Ectodermal cell (in vitro differentiated cells): Measurements from ENCODE around the gene SLCO3A1.
A peak's percentile ranks its signal among the peaks of the same experiment; 100 is the strongest.

ENCODE experiments used
- H3K27ac ChIP-seq: 2 replicates; pipeline ENCODE4 v1.7.0; 2013; ENCODE audit warnings: mild to moderate bottlenecking, low read depth, low read length; ENCODE audit not compliant: insufficient read depth, poor library complexity, severe bottlenecking
- H3K27me3 ChIP-seq: 2 replicates; pipeline ENCODE4 v1.7.0; 2013; ENCODE audit warnings: mild to moderate bottlenecking, low read length; ENCODE audit not compliant: insufficient read depth, control insufficient read depth, poor library complexity, severe bottlenecking
- H3K36me3 ChIP-seq: one replicate; pipeline ENCODE4 v1.7.0; 2013; ENCODE audit warnings: low read length; ENCODE audit not compliant: control insufficient read depth, insufficient read depth
- H3K4me1 ChIP-seq: one replicate; pipeline ENCODE4 v1.7.0; 2013; ENCODE audit warnings: low read length; ENCODE audit not compliant: control insufficient read depth, insufficient read depth
- H3K4me3 ChIP-seq: 2 replicates; pipeline ENCODE4 v1.7.0; 2013; ENCODE audit warnings: low read depth, low read length, control low read depth; ENCODE audit not compliant: insufficient read depth
- H3K9me3 ChIP-seq: 2 replicates; pipeline ENCODE4 v1.7.0; 2013; ENCODE audit warnings: mild to moderate bottlenecking, low read length, moderate library complexity; ENCODE audit not compliant: control insufficient read depth
- WGBS, 2 experiments: methylation state at CpG; one replicate each; pipeline ENCODE4 v1.1.7; 2013; ENCODE audit warnings: missing lambda C conversion rate in 2 of 2; 5-methylcytosine and 5-hydroxymethylcytosine counted together

Gene SLCO3A1

DNA sequence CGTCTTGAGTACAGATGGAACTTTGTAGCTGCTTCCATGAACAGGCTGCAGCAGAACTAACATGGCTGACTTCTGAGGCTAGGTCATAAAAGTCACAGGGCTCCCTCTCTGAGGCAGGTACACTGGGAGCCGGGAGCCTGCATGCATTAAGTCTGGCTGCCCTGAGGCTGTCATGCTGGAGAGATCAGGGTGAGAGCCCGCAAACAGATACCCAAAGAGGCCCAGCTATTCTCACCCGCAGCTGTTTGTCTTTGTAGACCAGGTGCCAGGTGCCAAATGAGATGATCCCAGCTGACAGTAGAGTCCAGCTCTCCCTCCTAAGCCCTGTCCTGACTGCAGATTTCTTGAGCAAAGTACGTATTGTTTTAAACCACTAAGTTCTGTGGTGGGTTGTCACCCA lies 8.6 kb upstream of the SLCO3A1 start:
- 89% methylated on average over 5 of the region's 5 CpGs for WGBS, 2 experiments
- no peaks in the 10 kb centered on the region for H3K4me1 ChIP-seq
- no peaks in the 10 kb centered on the region for H3K36me3 ChIP-seq
- H3K9me3 ChIP-seq: no peaks in the 10 kb centered on the region
- H3K27me3 ChIP-seq: no peaks in the 10 kb centered on the region
- H3K27ac ChIP-seq: no peak overlapping the region
- no peak overlapping the region for H3K4me3 ChIP-seq

DNA sequence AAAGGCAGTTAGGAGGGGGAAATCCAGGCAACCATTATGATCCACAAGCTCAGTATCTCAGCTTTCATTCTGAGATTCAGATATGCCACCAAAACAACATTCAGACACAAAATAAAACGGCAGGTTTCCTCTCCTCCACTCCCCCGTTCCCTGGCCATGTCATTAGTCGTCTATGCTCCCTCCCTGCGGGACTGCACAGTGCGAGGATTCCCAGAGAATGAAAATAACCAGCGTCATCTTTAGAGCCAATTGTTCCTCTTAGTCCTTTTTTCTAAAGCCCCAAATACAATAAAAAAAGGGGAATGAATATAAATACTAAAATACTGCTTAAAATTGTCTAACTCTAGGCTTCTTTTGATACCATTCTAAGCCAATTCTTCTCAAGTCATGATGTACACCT lies 7.8 kb upstream of the SLCO3A1 start:
- Histone ChIP-seq H3K9me3 (no peaks in the 10 kb centered on the region), H3K27me3 (no peaks in the 10 kb centered on the region), H3K36me3 (no peaks in the 10 kb centered on the region), H3K4me3 (no peak overlapping the region), H3K27ac (no peak overlapping the region), H3K4me1 (no peaks in the 10 kb centered on the region)
- 84 to 90% methylated on average over 5 to 6 of the region's 6 CpGs for WGBS, 2 experiments

DNA sequence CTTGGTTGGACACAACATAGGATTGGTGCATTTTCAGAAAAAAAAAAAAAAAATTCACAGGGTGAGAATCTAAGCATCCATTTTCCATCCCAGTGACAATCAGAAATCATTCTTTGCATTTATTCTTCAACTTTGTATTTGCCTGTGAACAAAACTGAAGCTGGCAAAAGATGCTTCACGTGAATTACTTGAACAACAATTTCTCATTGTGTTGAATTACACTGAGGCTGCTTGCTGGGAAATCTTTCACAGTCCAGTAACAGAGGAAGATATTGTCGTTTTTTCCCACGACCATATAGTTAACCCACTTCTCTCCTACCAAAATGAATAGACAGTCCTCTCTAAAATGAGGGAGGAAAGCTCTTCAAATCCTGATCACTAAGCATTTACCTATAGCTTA lies 4.3 kb upstream of the SLCO3A1 start:
- 86 to 98% methylated on average over 3 of the region's 3 CpGs for WGBS, 2 experiments
- Histone ChIP-seq H3K36me3 (no peaks in the 10 kb centered on the region), H3K4me3 (no peak overlapping the region), H3K4me1 (peaks cover under 1% of the 10 kb centered on the region), H3K27ac (no peak overlapping the region), H3K27me3 (peaks cover 7% of the 10 kb centered on the region), H3K9me3 (no peaks in the 10 kb centered on the region)

DNA sequence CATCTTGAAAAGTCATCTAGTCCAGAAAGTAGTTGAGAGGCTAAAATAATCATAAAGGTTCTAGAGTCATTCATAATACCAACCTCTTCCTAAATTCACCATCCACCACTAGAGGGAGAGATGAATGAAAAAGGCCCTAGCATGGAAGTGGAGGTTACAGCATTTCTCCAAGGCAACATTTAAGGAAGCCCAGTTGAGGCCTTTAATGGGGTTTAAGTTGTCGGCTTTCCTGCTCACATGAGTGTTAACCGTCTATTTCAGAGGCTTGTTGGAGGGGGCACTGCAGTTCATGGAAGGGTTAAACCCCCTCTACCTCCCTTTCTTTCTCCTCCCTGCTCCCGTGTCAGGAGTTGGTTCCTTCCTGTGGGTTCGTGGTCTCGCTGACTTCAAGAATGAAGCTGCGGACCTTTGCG lies 3.8 kb upstream of the SLCO3A1 start:
- Histone ChIP-seq H3K4me1 (peaks cover 6% of the 10 kb centered on the region), H3K27me3 (peaks cover 13% of the 10 kb centered on the region), H3K9me3 (no peaks in the 10 kb centered on the region), H3K27ac (no peak overlapping the region), H3K36me3 (no peaks in the 10 kb centered on the region), H3K4me3 (no peak overlapping the region)
- WGBS, 2 experiments: 91 to 93% methylated on average over 5 to 7 of the region's 7 CpGs

DNA sequence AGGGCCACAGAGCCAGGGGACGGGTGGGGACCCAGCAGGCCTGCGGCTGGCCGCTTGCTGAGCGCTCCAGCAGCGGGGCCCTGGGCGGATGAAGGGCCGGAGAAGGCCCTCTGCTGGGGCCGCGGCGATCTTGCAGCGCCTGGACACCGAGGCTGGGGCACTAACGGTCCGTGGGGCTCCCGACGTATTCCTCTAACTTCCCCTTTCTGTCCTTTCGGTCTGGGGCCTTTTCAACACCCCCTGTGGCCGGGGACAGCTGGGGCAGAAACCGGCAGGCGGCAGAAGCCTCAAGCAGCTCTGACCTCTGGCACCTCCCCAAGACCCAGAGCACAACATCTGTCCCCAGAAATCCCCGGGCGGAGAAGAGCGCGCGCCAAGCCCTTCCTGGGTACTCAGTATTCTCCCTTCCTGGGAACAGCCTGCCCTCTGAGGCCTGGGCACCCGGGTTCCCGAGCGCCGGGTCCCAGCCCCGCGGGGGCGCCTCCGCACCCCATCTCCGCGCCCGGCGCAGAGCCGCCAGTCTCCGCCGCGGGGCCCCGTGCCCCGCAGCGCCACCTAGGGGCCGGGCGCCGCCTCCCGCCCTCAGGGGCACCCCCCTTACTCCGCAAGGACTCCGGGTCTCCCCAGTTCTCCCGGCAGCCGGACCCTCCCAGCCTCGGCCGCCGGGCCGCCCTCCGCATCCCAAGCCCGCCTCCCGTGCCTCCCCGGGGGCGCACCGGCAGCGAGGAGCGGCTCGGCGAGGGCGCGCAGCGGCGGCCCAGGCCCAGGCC lies 582 bp upstream of the SLCO3A1 start:
- Histone ChIP-seq H3K4me3 (peak overlapping the region; percentile 62), H3K9me3 (no peaks in the 10 kb centered on the region), H3K27me3 (peaks cover 25% of the 10 kb centered on the region), H3K27ac (no peak overlapping the region), H3K4me1 (peaks cover 6% of the 10 kb centered on the region), H3K36me3 (no peaks in the 10 kb centered on the region)
- WGBS, 2 experiments: 0 to 1% methylated on average over 70 of the region's 70 CpGs

DNA sequence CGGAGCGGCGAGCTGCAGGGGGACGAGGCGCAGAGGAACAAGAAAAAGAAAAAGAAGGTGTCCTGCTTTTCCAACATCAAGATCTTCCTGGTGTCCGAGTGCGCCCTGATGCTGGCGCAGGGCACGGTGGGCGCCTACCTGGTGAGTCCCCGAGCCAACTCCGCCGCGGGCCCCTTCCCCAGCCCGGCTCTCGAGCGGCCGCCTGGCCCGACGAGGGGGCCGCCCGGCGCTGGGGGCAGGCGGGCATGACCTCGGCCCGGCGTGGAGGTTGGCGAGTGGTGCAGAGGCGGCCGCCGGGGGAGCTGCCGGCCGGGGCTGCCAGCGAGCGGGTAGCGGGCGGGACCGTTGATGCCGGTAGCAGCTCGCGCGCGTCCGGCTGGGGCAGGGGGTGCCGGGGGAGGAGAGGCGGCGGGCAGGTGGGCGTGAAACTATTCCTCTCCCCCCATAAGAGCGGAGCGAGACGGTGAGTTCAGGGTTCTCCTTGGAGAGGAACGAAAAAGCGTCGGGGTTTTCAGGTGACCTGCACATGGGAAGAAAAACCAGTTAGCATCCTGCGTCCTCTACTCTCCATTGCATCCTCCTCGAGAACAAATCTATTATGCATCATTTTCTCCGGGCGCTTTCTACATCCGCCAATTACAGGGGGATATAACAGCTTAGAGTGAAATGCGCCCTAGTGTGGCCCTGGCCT lies 585 bp downstream of the SLCO3A1 start:
- Histone ChIP-seq H3K4me1 (peaks cover 6% of the 10 kb centered on the region), H3K27me3 (peaks cover 25% of the 10 kb centered on the region), H3K27ac (no peak overlapping the region), H3K36me3 (no peaks in the 10 kb centered on the region), H3K9me3 (no peaks in the 10 kb centered on the region), H3K4me3 (peak overlapping the region; percentile 62)
- WGBS, 2 experiments: 1% methylated on average over 56 to 60 of the region's 60 CpGs

DNA sequence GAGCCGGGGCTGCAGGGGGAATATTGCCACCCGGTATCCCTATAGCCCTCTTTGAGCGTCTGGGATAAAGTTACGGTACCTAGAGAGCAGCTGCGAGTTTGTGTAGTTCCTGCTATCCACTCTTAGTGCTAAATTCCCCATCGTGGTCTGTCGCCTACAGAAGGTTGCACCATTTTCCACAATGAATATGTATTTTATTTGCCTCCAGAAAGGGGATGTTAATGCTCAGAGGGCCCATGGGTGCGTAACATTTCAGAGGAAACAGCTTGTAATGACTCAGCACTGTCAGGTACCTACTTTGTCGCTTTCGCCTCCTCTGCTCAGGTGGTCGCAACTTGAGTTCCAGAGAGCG lies 1.1 kb downstream of the SLCO3A1 start:
- peak overlapping the region; percentile 62 for H3K4me3 ChIP-seq
- peaks cover 25% of the 10 kb centered on the region for H3K27me3 ChIP-seq
- WGBS, 2 experiments: 33% methylated on average over 12 of the region's 12 CpGs
- H3K36me3 ChIP-seq: no peaks in the 10 kb centered on the region
- peaks cover 6% of the 10 kb centered on the region for H3K4me1 ChIP-seq
- H3K9me3 ChIP-seq: no peaks in the 10 kb centered on the region
- H3K27ac ChIP-seq: no peak overlapping the region

DNA sequence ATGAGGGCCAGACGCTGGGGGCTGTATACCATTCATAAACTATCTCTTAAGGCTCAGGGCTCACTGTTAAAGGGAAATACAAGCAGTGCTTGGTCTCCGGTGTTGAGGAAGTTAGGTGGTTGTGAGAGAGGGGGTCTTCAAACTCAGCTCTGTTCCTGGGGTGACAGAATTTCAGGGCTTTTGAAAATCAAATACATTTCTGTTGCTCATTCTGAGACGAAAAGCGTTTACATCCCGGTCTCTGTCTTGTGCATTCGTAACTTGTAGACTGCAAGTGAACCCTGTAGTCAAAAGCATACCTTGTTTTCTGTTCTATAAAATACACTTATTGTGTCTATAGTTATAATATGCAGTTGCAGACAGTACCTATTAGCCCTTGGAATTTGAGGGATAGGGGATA lies 1.7 kb downstream of the SLCO3A1 start:
- H3K27ac ChIP-seq: no peak overlapping the region
- no peaks in the 10 kb centered on the region for H3K36me3 ChIP-seq
- peaks cover 6% of the 10 kb centered on the region for H3K4me1 ChIP-seq
- 80 to 82% methylated on average over 6 of the region's 6 CpGs for WGBS, 2 experiments
- H3K4me3 ChIP-seq: no peak overlapping the region
- no peaks in the 10 kb centered on the region for H3K9me3 ChIP-seq
- H3K27me3 ChIP-seq: peaks cover 25% of the 10 kb centered on the region

DNA sequence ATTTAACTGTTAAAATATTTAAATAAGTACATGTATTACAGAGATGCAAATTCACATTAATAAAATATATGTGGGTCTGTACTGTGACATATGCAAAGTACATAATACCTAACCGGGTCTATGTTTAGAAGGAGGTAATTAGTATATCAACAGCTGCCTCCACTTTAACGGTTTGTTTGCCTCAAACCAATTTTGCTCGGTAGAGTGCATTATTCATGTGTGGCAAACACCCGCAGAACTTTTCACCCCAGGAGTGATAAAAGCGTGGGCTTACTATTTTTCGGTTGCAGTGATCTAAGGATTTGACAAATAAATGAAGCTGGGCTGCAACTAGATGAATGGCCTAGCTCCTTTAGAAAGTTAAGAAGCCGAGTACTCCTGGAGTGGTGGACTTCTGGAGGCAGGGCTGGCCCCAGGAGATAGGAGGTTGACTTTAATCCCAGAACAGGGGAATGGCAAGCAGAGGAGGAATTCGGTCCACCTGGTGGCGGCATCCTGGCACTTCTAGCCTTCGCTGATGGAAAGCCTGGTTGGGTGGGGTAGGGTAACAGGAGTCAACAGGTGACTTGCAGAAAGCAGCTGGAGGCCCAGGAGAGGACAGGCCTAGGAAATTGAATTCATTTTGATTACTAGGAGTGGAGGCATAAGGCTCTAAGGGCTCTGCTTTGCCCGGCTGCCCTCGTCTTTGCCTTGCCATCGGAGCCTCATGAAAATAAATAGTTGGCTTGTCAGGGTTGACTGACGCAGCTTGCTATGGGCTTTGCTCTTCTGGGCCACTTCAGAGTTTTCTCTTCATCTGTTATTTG lies 2.4 kb downstream of the SLCO3A1 start:
- Histone ChIP-seq H3K9me3 (no peaks in the 10 kb centered on the region), H3K27ac (no peak overlapping the region), H3K4me3 (no peak overlapping the region), H3K4me1 (peaks cover 6% of the 10 kb centered on the region), H3K27me3 (peaks cover 25% of the 10 kb centered on the region), H3K36me3 (no peaks in the 10 kb centered on the region)
- 69 to 71% methylated on average over 14 of the region's 14 CpGs for WGBS, 2 experiments

DNA sequence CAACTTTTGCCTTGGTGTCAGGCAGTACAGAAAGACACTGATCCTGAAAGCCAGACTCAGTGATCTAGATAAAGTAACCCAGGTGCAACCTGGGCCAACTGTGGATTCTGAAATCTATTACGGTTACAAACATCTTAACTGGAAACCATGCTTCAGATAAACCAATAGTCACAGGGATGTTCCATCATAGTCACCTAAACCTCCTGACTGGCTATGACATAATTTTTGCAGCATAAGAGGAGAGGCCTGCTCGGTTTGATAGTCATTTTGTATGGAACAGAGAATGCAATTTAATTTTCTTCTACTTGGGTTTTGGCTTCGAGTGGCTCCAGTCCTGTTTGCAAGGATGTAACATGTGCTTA lies 3.7 kb downstream of the SLCO3A1 start:
- Histone ChIP-seq H3K9me3 (no peaks in the 10 kb centered on the region), H3K27ac (no peak overlapping the region), H3K4me1 (peaks cover 6% of the 10 kb centered on the region), H3K4me3 (no peak overlapping the region), H3K27me3 (peaks cover 25% of the 10 kb centered on the region), H3K36me3 (no peaks in the 10 kb centered on the region)
- WGBS, 2 experiments: 91 to 93% methylated on average over 3 of the region's 3 CpGs
